ENCODE data around the gene P2RY8.

P2RY8 gene

GRCh38 chrX:1419545-1420355 is 117.2 kb downstream of the P2RY8 start:
- no peak for DNase-seq (ENCODE audit: low read depth in 3 of 3)

DNA sequence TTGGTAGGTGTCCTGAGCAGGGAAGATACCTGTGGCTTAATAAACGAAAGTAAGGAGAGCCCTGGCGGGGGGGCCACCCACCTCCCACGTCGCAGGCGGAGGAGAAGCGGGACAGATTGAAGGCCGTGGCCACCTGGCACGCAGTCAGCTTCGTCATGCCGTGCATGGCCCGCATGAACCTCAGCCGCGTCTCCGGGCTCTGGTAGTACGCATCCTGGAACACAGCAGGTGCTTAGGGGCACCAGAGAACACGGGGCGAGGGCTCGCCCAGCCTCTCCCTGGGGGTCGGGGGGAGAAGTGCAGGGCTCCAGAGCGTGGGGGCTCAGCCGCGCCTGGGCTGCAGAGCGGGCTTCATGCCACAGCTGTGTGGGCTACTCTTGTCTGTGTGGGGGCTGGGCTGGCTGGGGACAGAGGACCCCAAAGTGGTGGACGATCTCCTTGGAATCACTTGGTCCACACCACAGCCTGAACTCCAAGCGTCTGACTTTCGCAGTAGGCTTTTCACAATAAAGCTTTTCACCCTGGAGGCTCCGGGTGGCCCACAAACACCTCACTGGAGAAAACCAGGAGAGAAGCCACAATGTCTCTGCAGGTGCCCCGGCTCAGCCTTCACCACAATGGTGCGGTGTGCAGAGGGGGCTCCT is 118.0 kb downstream of the P2RY8 start:
- no peak for DNase-seq (ENCODE audit: low read depth in 3 of 3)

DNA sequence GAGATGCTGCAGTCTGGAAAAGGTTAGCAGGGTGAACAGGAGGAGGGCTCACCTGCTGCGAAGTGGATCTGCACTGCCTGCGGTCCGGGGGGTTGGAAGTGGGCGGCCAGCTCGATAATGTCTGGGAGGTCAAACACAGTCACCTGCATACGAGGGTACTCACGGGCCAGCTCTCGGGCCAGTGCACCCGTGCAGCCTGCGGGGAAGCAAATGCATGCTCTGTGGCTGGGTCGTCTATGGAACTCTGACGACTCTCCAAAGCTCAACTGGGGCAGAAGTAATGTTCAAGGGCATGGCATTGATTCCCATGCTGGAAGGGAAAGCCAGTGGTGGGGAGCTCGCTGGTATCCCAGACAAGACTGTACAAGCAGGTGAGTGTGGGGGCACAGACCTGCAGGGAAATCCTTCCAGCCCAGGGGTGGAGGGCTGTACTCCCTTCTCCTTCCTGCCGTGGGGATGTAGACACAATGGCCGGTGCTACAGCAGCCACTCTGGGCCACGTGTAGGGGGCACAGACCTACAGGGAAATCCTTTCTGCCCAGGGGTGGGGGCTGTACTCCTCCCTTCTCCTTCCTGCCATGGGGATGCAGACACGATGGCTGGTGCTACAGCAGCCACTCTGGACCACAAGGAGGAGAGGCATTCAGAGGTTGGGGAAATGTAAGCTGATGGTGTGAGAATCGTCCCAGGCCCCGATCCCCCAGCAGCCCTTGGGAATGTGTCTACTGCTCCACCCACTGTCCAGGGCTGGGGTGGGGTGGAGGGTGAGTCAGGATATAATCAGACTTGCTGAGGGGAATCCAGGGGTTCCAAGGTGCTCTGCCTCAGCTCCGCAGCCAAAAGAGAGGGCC is 118.8 kb downstream of the P2RY8 start:
- DNase-seq (ENCODE audit: low read depth in 3 of 3): no peak

DNA sequence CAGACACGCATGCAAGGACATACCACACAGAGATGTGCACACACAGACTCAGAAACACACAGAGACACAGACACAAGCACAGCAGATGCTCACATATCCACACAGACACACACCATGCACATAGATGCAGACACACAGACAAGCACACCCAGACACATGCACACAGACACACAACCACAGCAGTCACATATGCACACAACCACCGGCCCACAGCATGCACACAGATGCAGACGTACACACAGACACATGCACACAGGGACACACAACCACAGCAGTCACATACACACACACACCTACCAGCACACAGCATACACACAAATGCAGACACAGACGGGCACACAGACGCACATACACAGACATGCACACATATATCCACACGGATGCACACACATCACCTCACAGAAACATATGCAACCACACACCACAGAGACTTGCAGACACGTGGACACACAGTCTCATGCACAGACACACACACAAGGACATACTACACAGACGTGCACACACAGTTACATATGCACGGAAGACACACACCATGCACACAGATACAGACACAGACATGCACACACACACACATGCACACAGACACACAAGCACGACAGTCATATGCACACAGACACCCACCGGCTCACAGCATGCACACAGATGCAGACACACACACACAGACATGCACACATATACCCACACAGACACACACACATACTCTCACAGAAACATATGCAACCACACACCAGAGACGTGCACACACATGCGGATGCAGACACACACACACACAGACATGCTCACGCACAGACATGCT is 119.8 kb downstream of the P2RY8 start:
- DNase-seq (ENCODE audit: low read depth in 3 of 3): no peak

DNA sequence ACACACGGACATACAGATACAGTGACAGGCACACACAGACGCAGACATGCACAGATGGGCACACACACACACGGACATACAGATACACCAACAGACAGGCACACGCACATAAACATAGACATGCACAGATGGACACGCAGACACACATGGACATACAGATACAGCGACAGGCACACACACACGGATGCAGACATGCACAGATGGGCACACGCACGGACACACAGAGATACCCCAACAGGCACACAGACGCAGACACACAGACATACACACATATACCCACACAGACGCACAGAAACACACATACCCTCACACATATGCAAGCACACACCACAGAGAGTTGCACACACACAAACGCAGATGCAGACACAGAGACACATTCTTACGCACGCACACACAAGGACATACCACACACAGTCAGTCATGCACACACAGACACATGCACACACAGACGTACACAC is 120.6 kb downstream of the P2RY8 start:
- DNase-seq (ENCODE audit: low read depth in 3 of 3): no peak
